ENCODE results near the gene GATA3. TPM values are rescaled to one million over a fixed set of nuclear protein-coding genes. Genes with fewer than 3 reads are reported as not detected.

The GATA3 gene
- total RNA-seq: not detected in 2 replicates

- H3K4me3 ChIP-seq (ENCODE audit: low read depth, low read length): peak within 1 kb of the TSS; percentile 59
- TF ChIP-seq, protein P1, sequence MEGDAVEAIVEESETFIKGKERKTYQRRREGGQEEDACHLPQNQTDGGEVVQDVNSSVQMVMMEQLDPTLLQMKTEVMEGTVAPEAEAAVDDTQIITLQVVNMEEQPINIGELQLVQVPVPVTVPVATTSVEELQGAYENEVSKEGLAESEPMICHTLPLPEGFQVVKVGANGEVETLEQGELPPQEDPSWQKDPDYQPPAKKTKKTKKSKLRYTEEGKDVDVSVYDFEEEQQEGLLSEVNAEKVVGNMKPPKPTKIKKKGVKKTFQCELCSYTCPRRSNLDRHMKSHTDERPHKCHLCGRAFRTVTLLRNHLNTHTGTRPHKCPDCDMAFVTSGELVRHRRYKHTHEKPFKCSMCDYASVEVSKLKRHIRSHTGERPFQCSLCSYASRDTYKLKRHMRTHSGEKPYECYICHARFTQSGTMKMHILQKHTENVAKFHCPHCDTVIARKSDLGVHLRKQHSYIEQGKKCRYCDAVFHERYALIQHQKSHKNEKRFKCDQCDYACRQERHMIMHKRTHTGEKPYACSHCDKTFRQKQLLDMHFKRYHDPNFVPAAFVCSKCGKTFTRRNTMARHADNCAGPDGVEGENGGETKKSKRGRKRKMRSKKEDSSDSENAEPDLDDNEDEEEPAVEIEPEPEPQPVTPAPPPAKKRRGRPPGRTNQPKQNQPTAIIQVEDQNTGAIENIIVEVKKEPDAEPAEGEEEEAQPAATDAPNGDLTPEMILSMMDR (IDR thresholded peaks at IDR 0.05; ENCODE audit: insufficient read depth, low read depth, low read length): no peak
- DNase-seq (ENCODE audit: low read depth): peak; percentile 42
These were observed at the start of gene GATA3 for GRCh38 chr10:8054494-8055407. Gene GATA3, plus strand, starts transcription at chr10:8054688. Its CDS starts 968 bp downstream, at chr10:8055656.

DNA sequence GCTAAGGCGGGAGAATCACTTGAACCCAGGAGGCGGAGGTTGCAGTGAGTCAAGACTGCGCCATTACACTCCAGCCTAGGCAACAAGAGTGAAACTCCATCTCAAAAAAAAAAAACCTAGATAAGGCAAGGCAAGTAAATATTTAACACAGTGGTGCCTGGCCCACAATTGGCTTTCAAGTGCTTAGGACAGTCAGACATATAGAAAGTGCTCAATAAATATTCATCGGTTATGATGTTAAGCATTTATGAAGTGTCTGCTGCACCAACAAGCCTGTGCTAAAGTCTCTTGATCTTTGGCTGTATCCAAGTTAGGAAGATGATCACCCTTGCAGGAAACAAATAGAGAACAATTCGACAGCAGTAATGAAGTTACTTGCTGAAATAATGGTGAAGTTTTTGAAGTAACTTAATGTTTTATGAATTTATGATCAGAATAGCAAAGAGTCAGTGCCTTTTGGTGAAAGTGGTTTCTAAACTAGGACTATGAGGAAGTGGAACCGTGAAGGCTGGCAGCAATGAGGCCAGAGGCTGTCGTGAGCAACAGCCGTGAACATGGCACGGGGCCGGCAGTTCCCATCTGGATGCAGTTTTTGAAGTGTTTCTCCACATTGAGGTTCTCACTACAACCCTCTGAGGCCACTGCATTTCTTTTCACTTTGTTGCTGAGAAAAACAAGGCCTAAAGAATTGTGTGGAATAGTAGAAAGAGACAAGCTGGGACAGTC lies 48.1 kb upstream of the GATA3 start:
- no peak overlapping the region for H3K4me3 ChIP-seq (ENCODE audit: low read depth, low read length)
- TF ChIP-seq, protein P1 (IDR thresholded peaks at IDR 0.05; ENCODE audit: insufficient read depth, low read depth, low read length): no peak
- no peak for DNase-seq (ENCODE audit: low read depth)

GRCh38 chr10:8009031-8009430 lies 45.5 kb upstream of the GATA3 start:
- H3K4me3 ChIP-seq (ENCODE audit: low read depth, low read length): no peak overlapping the region
- TF ChIP-seq, protein P1 (IDR thresholded peaks at IDR 0.05; ENCODE audit: insufficient read depth, low read depth, low read length): no peak
- DNase-seq (ENCODE audit: low read depth): no peak

- DNase-seq (ENCODE audit: low read depth): no peak
- TF ChIP-seq, protein P1 (IDR thresholded peaks at IDR 0.05; ENCODE audit: insufficient read depth, low read depth, low read length): no peak
- H3K4me3 ChIP-seq (ENCODE audit: low read depth, low read length): no peak overlapping the region
These were observed 41.5 kb upstream of the GATA3 start for GRCh38 chr10:8013006-8013405.

- DNase-seq (ENCODE audit: low read depth): no peak
- H3K4me3 ChIP-seq (ENCODE audit: low read depth, low read length): no peak overlapping the region
- TF ChIP-seq, protein P1 (IDR thresholded peaks at IDR 0.05; ENCODE audit: insufficient read depth, low read depth, low read length): no peak
These were observed 40.9 kb upstream of the GATA3 start for GRCh38 chr10:8013619-8014018.

DNA sequence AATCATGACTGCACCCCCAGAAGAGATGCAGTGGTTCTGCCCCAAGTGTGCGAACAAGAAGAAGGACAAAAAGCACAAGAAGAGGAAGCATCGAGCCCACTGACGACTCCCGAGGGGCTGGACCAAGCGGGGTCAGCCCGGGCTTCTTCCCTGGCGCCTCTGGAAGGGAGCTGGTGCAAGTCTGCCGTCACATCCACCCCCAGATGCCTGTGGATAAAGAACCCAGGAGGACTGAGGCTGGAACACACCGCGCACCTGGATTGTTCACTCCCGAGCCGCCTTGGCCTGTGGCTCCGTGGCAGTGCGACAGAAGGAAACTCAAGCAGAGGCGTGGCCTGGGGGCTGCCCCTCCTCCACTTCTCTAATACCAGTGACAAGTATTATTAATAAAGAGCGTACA lies 39.8 kb upstream of the GATA3 start:
- no peak for DNase-seq (ENCODE audit: low read depth)
- H3K4me3 ChIP-seq (ENCODE audit: low read depth, low read length): no peak overlapping the region

More for the DNA sequence above, 39.8 kb upstream of the GATA3 start:
- TF ChIP-seq, protein P1 (IDR thresholded peaks at IDR 0.05; ENCODE audit: insufficient read depth, low read depth, low read length): no peak

Data from fibroblast of villous mesenchyme (primary cell).